Measurements from ENCODE around the gene NPC1.

Gene NPC1

DNA sequence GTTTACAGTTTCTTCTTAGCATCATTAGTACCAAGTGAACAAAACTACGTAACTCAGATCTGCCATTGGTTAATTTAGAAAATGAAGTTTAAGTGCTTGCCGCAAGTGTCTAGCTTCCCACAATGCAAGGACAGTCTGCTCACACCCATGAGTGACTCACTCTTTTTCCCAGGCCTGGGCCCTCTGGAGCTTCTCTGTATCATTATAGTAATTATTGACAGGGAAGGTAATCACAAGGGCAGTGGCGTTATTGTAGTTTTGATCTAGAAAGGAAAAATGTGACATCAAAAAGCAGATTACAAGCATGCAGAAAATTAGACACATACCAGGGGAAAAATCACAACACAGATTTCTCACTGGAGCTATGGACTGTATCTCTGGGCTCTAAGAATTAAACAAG, 38.5 kb downstream of the NPC1 start:
- TF ChIP-seq, protein P1, sequence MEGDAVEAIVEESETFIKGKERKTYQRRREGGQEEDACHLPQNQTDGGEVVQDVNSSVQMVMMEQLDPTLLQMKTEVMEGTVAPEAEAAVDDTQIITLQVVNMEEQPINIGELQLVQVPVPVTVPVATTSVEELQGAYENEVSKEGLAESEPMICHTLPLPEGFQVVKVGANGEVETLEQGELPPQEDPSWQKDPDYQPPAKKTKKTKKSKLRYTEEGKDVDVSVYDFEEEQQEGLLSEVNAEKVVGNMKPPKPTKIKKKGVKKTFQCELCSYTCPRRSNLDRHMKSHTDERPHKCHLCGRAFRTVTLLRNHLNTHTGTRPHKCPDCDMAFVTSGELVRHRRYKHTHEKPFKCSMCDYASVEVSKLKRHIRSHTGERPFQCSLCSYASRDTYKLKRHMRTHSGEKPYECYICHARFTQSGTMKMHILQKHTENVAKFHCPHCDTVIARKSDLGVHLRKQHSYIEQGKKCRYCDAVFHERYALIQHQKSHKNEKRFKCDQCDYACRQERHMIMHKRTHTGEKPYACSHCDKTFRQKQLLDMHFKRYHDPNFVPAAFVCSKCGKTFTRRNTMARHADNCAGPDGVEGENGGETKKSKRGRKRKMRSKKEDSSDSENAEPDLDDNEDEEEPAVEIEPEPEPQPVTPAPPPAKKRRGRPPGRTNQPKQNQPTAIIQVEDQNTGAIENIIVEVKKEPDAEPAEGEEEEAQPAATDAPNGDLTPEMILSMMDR (IDR thresholded peaks at IDR 0.05) = no peak

DNA sequence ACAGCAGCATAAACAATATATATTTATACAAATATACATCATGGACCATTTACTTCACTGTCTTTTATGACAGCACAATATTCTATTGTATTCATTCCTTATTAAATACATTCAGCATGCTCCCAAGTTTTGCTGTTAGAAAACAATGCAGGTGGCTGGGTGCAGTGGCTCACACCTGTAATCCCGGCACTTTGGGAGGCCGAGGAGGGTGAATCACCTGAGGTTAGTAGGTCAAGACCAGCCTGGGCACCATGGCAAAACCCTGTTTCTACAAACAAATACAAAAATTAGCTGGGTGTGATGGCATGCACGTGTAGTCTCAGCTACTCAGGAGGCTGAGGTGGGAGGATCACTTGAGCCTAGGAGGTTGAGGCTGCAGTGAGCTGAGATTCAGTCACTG, 39.0 kb downstream of the NPC1 start:
- TF ChIP-seq, protein P1 (IDR thresholded peaks at IDR 0.05) = no peak

DNA sequence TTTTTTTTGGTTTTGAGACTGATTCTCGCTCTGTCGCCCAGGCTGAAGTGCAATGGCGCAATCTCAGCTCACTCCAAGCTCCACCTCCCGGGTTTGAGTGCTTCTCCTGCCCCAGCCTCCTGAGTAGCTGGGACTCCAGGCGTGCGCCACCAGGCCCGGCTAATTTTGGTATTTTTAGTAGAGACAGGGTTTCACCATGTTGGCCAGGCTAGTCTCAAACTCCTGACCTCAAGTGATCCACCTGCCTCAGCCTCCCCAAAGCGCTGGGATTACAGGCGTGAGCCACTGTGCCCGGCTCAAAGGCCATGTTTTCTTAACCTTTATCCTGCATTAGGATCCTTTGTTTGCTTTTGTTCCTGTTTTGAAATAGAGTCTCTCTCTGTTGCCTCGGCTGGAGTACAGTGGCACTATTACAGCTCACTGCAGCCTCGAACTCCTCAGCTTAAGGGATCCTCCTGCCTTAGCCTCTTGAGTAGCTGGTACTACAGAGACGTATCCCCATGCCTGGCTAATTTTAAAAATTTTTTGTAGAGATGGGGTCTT, 41.0 kb downstream of the NPC1 start:
- TF ChIP-seq, protein P1 (IDR thresholded peaks at IDR 0.05) = no peak

DNA sequence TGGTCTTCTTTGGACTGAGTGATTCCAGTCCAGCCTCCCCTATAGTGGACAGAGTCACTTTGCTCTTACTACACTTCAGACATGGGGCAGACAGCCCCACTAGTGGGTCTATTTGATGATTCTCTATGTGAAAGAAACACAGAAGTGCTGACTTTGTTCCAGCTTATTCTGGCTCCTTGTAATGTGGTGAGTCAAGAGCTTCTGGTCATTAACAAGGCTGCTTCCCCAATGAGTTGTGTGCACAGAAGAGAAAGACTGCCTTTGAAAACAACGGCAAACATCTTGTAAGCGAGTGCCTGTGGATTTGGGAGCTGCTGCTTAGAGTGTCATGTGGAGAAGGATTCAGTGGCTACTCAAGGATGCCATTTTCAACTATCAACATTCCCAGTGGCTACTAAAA, 43.8 kb downstream of the NPC1 start:
- TF ChIP-seq, protein P1 (IDR thresholded peaks at IDR 0.05) = no peak

DNA sequence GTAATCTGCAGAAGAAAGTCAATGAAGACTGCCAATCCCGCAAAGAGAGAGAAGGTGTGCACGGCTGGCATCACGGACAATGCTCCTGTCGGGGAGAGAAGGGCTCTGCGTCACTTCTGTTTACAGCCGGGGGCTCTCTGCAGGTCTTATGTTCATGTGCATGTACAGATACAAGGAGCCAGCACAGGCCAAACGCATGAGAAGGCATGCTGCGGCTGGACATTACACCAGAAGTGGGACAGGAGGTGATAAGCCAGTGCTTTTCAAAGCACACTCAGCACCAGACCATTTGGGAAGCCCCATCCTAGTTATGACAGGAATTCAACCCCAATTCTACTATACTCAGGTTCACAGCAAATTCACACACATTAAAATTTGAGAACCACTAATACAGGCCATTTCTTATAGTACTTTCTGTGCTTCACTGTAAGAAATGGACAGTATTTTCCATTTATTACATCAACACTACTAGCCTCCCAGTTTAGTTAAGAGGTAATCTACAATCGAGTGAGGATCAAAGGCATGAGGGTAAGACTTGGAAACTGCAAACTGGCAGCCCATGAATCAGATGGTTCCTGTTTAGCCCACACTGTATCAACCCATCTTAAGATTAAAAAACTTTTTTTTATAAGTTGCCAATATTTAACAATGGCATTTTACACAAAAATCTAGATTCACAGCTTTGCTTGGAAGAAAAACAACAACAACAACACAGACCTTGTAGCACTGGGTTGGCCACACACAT, 44.8 kb downstream of the NPC1 start:
- TF ChIP-seq, protein P1 (IDR thresholded peaks at IDR 0.05) = no peak

DNA sequence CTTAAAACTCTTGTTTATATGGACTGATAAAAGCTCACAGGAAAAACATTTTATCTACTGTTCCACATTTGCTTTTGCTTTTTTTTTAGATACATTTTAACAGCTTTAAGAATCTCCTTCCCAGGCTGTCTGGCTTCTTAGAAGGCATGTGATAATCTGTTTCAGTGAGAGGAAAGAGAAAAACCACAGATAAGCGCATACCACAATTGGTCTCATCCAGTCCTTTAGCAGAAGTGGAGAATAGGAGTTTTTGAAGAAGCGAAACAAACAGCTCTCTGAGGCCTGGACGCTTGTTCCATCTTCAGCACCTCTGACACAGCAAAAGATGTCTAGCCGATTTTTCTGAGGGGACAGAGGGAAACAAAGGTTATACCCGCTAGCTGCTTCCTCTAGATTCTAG, 45.4 kb downstream of the NPC1 start:
- TF ChIP-seq, protein P1 (IDR thresholded peaks at IDR 0.05) = no peak

DNA sequence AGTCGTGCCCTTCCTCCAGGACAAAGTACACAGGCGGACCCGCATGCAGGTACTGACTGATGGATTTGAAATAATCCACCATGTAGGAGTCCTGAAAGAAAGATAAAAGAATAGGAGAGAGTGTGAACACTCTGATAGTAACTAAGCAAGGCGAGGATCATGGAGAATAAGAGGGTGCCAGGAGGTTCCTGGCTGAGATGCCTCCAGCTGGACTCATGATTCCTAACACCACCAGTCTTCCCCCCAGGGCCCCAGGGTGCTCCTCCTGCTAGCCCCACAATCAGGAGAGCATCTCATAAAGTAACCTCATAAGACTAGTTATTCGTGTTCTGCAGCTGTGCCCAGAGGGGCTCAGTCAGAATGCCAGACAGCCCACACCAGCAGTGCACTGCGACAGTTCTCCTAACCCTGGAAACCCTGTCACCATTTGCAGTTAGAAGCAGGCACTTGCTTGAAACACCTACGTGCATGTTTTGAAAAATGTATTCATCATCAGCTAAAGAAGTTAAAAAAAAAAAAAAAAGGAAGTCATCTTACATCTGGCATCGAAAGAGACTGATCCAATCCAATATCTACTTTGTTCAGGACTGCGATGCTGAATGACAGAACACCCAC, 46.3 kb downstream of the NPC1 start:
- TF ChIP-seq, protein P1 (IDR thresholded peaks at IDR 0.05) = no peak

Measured in LNCAP (cell line).